IPS-NIHi7 (cell line): ENCODE measurements around the gene GNAI3.

ENCODE experiments used
- DNase-seq: peaks from one replicate; pipeline ENCODE4 v3.0.0; 2012; ENCODE audit warnings: mixed read lengths; ENCODE audit errors: extremely low spot score

The GNAI3 gene

DNA sequence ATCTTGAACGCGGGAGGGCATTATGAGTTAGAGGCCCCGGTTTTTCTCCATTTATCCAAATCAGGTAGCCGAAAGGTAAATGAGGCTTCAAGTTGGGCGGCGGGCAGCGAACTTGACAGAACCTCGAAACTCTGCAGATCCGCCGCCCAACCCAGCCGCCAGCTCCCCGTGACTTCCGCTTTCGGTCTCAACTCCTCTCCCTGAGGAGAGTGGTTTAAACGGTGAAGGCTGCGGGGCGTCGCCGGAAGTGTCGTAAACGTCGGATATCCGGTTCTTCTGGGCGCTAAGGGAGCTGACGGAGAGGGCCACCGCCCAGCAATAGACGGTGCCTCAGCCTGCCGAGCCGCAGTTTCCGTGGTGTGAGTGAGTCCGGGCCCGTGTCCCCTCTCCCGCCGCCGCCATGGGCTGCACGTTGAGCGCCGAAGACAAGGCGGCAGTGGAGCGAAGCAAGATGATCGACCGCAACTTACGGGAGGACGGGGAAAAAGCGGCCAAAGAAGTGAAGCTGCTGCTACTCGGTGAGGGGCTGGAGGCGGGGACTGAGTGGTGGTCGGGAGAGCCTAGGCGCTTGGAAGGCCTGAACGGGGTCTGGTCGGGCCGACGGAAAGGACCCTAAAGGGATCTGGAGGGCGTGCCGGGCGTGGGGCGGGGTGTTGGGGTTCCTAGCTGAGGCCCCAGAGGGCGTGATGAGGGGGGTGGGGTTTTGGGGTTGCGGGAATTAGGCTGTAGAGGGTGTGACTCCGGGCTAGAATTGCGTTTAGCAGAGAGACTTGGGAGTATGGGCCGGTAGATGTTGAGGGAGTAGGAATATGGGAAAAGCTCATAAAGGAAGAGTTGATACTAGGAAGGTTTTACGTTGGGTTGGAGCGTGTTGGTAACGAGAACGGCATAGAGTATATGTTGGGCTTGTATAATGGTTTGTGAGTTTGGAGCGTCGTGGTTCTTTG, at the start of gene GNAI3:
Gene GNAI3, plus strand, starts transcription at position 295 of the 947 bp plus-strand sequence. Its CDS starts 106 bp downstream, at position 401.
- peak; percentile 93 for DNase-seq

DNA sequence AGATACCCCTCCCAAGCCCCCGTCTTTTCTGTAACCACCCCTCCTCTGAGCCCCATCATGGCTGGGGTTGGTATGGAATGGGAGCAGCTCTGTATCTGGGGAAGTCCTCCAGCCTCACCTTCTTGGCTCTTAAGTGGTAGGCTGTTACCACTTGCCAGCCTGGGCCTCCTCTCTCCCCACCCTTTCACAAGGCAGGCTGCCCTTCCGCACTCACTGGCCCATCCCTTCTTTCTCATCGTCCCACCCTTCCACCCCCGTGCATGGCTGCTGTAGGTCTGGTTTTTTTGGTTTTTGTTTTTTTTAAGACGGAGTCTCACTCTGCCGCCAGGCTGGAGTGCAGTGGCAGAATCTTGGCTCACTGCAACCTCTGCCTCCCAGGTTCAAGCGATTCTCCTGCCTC, 49.3 kb upstream of the GNAI3 start:
- no peak for DNase-seq

DNA sequence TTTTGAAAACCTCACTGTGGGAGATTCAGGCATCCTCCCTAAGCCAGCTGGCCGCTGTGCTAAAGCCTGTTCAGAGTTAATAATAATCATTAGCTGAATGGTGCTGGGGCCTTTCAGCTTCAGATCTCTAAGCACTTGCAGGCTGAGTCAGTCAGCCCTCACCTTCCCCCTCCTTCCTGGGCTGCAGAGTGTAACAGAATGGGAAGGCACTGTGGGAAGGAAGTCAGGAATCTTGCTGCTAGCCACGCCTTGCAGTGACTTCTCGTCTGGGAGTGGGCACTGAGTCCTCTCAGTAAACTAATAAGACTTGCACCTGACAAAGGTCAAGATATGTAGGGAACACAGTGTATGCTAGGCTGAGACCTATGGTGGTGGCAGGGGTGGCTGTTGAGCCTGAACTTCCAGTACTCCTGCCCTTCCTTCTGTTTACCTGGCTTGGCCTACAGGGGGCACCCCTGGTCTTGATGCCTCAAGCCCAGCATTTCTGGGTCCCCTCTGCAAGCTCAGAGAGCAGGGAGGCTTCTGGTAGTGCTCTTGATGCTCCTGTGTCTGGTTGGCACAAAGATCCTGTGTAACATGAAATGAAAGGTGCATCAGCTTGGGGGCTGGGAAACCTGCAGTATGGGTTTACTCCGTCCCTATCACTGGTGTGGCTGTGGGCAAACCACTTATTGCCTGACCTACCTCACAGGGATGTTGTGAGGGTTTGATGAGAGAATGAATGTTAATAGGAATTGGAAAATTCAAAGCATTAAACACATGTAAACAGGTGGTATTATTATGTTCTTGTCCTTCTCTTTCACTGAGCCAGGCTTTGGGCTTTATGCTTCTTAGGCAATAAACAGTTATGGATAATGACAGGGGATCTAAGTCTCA, 48.5 kb upstream of the GNAI3 start:
- peak; percentile 67 for DNase-seq

DNA sequence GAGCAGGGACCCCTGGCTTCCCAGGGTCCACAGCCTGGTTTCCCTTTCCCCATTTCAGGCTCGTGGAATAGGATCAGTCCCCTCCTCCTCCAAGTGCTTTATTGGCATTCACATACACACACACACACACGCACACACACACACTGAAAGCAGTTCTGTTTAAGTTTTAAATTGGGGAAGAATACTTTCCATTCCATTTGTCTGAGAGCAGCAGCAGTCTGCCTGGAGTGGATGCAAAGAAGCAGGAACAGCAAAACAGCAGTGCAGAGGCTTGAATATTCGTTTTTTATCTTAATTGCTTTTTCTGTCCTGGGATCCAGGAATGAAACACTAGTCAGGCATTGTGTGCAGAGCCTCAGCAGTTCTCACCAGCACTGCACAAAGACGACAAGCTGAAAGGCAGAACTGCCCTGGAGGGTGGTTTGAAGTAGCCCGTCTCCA, 47.5 kb upstream of the GNAI3 start:
- DNase-seq: no peak

DNA sequence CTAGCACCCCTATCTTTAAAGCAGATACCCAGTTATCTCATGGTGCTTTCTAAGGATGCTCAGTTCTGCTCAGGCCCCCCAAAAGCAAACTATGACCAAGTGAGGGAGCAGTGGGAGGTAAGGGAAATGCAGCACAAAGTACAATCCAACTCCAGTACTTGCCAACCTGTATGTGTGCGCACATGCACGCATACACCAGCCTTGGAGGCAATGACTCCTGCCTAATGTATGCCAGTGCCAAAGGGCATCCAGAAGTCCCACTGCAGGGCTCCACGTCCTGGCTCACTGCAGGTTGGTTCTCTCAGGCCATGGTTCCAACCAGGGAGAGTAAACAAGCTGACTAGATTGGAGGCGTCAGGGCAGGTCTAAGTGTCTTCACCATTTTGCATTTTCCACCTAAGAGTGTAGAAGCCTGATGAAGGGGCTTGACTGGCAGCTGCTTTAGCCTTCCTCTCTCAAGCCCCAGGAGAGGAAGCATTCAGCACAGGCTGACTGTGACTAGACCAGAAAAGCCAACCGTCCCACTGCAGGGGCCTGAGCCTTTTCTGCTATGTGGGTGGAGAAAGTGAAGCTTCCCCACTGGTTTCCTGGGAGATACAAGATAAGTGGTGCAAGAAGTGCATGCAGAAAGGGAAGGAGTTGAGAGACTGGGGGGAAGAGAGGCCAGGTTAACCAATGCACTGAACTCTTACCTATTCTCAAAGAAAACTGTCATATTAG, 46.6 kb upstream of the GNAI3 start:
- no peak for DNase-seq

DNA sequence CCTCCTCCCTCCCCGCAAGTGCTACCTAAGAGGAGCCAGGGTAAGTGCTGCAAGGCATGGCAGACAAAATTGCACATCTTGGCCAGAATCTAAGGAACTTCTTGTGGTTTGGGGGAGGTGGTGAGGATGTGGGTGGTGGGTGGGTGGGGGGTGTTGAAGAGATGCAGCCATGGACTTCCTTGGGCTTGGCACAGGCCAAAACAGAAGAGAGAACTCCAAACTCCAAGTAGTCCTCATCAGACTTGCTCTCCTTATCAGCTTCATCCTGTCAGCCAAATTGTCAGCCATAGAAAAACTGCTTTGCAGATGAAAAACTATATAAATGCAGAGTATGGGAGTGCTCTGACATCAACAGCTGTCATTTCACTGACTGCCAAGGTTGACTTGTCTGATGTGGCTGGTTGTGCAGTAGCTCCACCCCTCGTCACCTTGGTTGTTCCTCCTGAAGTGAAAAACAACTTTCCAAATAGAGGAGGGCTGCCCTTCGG, 46.0 kb upstream of the GNAI3 start:
- DNase-seq: no peak

DNA sequence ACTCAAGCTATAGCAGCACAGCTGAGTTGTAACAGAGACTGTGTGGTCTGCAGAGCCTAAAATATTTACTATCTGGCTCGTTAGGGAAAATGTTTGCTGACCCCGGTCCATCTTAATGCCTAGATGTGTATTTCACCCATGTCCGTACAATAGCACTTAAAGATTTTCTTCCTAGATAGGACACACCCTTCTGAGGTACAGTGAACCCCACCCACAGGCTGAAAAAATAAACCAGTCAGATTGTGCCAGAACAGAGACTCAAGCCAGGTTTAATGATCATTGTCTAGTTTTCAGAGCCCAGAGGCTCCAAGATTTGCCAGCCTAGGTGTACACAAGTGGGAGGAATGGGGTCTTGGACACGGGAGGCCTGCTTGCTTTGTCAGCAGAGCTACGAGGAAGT, 44.5 kb upstream of the GNAI3 start:
- DNase-seq: no peak

DNA sequence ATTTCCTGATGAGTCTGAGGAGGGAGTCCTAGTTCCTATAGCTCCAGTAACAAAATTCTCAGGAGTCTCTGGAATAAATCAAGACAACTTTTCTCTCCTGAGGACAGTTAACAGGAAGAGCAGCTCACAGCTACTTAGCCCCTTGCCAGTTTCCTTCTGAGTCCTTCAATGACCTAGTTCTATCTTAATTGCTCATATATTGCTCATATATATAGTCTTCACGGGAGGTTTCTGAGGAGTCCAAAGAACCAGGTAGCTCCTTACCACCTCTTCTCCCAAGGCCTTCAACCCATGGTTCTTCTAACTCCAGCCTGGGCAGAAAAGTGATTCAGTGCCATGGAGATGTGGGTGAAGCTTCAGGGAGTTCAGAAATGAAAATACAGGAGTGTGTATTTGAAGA, 43.4 kb upstream of the GNAI3 start:
- DNase-seq: no peak

DNA sequence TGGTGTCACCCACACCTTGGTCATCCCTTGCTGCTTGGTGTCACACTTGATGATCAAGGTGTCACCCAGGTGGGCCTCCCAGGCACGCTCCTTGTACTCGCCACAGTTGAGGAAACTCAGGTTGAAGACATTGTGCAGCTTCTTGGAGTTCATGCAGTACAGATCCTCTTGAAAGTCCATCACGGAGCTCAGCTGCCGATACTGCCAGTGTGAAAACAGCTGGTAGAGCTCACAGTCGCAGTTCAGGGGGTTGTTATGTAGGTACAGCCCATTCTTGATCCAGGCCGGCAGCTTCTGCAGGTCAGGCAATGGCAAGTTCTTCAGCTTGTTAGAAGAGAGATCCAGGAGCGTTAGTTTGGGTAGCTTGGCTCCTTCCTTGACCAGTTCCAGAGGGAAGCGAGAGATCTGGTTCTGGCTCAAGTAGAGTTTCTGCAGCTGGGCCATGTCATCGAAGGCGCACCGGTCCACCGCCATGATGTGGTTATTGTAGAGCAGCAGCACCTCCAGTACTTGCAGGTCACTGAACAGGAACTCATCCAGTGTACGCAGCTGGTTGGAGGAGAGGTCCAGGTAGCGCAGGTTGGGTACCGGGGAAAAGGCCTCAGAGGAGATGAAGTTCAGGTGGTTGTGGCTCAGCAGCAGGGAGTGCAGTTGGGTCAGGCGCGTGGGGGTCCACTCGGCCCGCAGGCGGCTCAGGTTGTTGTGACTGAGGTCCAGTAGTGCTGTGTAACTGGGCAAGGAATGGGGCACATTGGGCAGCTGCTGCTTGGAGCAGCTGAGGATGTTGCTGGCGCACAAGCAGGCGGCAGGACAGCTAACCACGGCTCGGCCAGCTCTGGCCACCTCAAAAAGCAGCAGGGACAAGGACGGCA, 40.2 kb upstream of the GNAI3 start:
- no peak for DNase-seq

DNA sequence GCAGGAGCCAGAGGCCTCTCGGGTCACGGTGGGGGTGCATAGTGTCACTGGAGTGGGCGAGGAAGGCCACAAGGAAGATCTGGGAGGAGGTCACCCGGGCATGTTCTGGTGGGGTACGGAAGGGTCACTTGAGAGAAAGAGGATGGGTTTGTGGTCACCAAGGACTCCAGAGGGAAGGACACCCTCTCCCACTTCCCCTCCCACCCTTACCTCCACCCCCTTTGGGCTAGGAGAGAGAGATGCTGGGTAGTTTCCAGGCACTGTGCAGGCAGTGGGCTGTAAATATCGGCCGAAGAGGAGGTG, 39.6 kb upstream of the GNAI3 start:
- no peak for DNase-seq

DNA sequence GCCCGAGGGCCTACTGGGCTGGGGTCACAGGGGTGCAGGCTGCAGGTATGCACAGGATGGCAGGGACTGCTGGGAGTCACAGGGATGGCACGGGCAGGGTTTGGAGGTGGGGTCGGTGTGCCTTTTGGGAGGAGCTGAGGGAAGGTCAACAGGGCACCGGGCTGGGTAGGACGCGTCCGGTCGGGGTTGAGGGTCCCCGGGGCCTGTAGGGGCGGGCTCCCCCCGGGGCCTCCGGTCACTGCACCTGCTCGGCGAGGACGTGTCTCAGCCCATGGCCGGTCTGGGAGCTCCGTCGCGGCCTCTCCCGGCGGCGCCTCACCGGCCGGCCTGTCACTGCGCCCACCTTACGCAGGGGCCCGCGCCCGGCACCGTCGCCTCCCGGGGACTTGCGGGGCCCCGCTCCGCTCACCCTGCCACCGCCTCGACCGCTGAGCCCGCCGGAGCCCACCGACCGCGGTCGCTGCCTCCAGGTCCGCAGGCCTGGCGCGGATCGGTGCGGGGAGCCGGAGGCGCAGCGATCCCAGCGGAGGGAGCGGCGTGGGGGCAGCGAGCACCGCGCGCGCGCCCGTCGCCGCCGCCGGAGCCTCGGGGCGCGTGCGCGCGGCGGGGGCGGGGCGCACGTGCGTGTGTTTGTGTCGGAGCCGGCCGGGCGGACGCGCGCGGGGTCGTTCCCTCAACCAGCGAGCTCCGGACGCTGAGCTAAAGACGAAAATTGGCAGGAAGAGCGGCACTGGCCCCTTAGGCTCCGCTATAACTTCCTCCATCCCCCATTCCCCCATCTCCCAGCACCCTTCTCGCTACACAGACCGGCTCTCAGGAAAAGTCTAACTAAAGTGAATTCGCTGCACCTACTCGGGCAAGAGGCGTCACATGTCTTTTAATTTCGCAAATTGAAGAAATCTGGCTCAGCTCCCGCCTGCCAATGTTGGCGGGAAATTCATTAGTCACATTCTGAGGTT, 39.0 kb upstream of the GNAI3 start, which contains the start of gene AMIGO1:
Gene AMIGO1, minus strand, starts transcription at position 552 of the 959 bp plus-strand sequence. CDS start 815 bp downstream, outside the sequence.
- DNase-seq: peak; percentile 86

DNA sequence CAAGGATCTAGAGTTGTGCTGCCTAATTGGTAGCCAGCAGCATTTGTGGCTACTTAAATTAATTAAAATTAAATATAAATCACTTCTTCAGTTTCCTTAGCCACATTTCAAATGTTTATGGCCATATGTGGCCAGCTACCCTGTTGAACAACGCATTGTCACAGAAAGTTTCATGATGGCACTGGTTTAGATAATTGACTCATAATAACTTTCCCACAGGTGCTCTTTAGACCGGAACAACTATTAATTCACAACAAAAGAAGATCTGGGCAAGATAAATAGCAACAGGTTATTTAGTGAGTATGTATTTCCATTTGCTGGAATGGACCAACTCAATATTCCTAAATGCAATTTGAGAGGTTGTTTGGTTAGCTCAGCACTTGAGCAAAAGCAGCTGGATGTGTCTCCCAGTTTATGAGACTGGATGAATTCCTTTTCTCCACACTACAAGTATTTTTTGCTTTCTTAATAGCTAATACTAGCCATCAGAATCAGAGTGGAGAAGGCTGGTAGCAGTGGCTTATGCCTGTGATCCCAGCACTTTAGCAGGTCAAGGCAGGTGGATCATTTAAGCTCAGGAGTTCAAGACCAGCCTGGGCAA, 35.2 kb upstream of the GNAI3 start:
- DNase-seq: no peak

DNA sequence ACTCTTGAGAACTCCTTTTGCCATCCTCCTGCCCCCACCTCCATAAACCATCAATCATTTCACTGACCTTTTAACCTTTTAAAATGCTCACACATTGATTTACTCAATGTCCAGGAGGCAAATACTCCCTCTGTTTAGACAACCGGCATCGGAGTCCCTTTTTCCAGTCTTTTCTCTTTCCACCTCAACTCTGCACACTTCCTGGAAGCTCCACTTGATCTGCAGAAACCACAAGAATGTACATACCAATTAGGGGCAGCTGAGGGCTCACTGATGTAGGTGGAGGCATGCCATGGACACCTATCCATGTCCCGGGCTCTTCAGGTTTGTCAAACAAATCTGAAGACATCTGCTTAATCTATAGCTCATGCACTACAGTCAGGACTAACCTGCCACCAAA, 33.6 kb upstream of the GNAI3 start:
- DNase-seq: no peak

DNA sequence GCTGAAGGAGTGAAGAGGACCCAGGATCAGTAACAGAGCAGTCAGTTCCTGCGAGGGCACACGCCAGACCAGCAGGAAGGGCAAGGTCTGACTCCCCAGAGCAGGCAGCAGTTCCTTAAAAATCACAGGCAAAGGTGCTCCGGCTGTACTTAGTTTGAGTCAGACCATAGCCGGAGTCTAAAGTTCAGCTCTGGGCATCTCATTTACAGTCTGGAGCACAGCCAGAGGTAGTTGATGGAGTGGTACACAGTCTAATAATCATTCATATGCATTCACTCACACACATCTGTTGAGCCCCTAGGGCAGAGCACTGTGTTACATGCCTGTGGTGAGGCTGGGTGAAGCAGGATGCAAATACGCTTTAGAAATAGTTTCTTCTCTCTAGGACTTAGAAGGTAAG, 31.5 kb upstream of the GNAI3 start:
- no peak for DNase-seq

DNA sequence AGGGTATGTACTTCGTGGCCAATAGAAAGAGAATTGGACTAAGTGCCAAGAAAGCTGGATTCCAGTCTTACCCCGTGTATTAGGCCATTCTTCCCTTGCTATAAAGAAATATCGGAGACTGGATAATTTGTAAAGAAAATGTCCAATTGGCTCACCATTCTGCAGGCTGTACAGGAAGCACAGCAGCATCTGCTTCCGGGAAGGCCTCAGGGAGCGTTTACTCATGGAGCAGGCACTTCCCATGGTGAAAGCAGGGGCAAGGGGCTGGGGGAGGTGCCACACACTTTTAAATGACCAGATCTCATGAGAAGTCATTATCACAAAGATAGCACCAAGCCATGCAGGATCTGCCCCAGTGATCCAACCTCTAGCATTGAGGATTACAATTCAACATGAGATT, 31.1 kb upstream of the GNAI3 start:
- DNase-seq: no peak

DNA sequence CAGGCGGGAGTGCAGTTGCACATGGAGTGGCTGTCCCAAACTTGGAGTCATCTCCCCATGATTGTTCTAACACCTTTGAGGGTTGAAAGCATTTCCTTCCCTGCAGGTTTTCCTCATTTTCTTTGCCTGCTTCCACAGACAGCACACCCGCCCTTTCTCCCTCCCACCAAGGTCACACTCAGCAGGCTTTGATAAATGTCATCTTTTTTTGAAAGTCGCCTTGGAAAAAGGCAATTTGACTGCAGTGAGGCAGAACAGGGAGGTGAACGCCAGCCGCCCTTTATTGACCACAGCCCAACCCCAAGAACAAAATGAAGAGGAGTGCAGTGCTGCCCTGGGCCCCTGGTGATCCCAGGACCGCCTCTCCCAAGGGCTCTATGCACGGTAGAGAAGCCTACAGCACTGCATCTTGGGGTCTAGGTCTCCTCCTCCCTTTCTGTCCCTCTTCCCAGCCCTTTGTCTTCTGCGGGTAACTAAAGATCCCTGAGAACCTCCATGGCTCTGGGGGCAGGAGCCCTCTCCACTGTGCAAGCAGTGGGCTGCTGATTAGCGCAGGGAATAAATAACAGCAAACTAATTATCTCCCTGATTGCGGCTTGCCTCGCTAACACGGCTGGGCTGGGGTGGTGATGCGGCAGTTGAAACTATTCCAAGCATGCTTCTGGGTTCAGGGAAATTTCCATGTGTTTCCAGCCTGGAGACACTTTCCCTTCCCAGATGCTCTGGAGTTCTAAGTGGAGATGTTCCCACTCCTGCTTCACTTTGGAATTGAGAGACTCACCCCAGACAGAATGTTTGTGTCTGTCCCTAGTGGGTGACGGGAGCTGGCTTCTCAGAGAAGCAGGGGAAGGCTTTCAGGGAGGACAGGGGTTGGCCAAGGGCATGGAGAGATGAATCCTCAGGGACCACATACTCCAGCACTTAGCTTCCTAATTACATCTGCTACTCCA, 27.1 kb upstream of the GNAI3 start:
- DNase-seq: no peak

DNA sequence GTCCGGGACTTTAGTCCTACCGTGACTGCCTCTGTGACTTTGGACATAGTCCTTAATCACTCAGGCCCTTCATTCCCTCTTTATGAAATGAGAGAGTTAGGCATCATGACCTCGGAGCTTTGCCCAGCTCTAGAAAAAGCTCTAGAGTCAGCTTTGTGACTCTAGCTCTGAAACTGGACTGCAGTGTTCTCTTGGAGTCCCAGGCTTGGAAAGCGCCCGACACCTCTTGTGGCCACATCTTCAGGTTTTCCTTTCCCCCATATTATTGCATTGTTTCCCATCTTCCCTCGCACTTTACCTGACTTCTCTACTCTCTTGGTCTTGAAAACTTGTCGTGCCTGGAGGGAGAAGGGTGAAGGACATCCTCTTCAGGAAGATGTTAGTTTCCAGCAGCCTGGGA, 26.4 kb upstream of the GNAI3 start:
- no peak for DNase-seq

DNA sequence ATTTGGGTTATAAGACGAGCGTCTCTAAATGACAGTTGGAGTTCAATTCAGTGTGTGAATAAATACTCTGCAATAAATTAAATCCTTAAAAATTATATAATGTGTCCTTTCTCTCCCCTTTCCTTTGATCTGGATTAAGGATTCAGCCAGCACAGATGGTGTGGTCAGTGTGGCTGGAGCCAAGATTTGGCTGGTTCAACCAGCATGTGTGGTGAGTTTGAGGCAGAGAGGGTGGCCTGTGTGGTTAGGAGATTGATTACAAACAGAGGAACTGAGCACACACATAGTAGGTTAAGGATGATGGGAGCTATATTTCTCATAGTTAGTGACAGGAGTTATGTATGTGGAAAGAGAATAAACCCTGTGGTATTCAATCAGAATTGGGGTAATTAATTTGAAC, 24.7 kb upstream of the GNAI3 start:
- no peak for DNase-seq
